ENCODE measurements around the gene PITX2.

PITX2 gene

DNA sequence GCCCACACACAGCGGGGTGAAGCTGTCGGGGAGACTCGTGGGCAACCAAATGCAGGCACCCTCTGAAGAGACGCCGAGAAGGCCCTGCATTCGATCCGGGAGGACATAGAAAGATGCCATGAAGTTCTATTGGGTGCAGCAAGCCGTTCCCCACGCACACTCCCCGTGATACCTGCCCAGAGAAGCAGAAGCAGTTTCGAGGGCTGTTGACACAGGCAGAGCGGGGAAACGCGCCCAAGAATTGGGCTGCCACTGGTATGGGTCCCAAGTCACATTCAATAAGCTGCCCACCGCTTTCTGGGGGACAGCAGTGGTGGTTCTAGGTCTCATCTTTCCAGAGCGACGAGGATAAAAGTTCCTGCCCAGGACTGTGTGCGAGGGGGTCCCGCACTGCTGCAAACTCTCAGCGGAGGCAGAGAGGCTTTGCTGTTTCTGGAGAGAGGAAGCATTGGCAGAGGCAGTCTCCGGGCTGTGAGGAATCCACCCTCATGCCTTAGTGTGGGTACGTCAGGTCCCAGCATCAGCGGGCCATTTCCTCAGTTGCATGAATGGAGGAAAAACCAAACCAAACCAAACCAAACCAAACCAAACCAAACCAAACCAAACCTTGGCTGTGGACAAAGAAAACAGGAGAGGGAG lies 10.1 kb downstream of the PITX2 start:
- peaks cover 68% of the 10 kb centered on the region for H3K27me3 Mint-ChIP-seq (ENCODE audit: low read depth)
- H3K4me1 Mint-ChIP-seq, result peaks cover 48% of the 10 kb centered on the region
- peak overlapping the region; percentile 81 to 88 (median 88) for H3K4me3 Mint-ChIP-seq
- TF ChIP-seq, protein P1, sequence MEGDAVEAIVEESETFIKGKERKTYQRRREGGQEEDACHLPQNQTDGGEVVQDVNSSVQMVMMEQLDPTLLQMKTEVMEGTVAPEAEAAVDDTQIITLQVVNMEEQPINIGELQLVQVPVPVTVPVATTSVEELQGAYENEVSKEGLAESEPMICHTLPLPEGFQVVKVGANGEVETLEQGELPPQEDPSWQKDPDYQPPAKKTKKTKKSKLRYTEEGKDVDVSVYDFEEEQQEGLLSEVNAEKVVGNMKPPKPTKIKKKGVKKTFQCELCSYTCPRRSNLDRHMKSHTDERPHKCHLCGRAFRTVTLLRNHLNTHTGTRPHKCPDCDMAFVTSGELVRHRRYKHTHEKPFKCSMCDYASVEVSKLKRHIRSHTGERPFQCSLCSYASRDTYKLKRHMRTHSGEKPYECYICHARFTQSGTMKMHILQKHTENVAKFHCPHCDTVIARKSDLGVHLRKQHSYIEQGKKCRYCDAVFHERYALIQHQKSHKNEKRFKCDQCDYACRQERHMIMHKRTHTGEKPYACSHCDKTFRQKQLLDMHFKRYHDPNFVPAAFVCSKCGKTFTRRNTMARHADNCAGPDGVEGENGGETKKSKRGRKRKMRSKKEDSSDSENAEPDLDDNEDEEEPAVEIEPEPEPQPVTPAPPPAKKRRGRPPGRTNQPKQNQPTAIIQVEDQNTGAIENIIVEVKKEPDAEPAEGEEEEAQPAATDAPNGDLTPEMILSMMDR (IDR thresholded peaks at IDR 0.05; ENCODE audit: unreplicated experiment in 3 of 3), result no peak
- peaks cover 8% of the 10 kb centered on the region for H3K36me3 Mint-ChIP-seq (ENCODE audit: low read depth)
- H3K27ac Mint-ChIP-seq, result peak overlapping the region; percentile 93 to 95 (median 94)
- H3K9me3 Mint-ChIP-seq, result no peaks in the 10 kb centered on the region

DNA sequence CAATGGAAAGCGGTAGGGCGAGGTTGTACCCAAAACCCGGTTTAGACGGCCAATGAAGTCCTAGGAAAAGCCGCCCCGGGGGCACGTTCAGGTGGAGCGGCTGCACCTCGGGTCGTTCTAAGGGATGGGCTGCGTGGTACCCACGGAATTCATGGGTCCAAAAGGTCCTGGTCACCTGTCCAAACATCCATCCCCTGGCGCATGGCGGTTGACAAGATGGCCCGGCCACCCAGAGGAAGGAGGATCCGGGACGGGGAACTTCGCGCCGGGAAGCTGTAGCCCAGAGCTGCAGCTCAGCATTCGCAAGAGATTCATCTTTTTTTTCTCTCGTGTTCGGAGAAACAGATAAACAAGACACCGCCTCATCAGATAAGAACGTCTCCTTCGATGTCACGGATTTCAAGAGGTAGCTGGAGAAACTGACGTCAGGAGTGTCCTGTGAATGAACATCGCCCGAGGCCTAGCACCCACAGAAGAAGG lies 10.9 kb downstream of the PITX2 start:
- Mint-ChIP-seq H3K4me1 (peaks cover 42% of the 10 kb centered on the region), H3K9me3 (no peaks in the 10 kb centered on the region), H3K4me3 (peak overlapping the region; percentile 29 to 88 (median 81)), H3K27ac (peak overlapping the region; percentile 33 to 95 (median 94)), H3K36me3 (ENCODE audit: low read depth) (peaks cover 4% of the 10 kb centered on the region), H3K27me3 (ENCODE audit: low read depth) (peaks cover 63% of the 10 kb centered on the region)
- TF ChIP-seq, protein P1 (IDR thresholded peaks at IDR 0.05; ENCODE audit: unreplicated experiment in 3 of 3), result no peak

DNA sequence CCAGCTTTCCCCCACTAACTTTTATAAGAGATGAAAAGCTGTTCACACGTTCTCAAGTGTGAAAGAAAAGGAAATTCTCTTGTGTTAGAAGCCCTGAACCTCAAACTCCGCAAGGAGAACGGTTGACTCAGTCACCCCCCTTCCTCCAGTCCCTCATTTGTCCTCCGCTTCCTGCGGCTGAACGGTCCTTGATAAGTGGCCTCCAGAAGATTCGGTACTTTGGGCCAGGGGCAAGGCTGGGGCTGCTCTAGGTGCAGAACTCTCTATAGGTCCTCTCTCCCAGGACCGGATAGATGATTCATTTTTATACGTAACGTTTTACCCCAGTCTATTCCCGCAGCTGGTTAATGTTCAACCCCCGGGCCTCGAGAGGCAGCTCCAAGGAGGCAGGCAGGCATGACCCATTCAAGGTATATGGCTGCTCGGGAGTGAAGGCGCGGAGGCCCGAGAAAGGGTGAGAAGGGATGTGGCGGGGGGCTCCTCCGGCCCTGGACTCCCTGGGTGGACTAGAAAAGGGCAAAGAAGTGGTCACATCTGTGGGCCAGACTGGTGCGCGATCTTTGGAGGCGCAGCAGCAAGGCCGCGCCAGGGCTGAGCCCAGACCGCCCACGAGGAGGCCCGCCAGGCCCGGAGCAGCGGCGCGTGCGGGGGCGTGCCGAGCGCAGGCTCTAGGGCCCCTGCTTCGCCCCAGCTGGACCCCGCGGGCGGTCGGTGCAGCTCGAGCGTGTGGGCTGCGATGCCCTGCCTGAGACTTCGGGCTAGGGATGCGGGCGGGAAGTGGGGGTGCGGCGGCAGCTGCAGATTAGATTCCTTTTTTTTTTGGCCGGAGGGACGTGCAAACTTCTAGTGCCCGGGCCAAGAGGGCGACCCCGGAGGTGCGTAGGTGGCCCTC lies 11.7 kb downstream of the PITX2 start:
- Mint-ChIP-seq H3K36me3 (ENCODE audit: low read depth) (peaks cover 4% of the 10 kb centered on the region), H3K9me3 (no peaks in the 10 kb centered on the region), H3K4me3 (peak overlapping the region; percentile 74 to 84 (median 78)), H3K4me1 (peaks cover 33% of the 10 kb centered on the region), H3K27ac (peak overlapping the region; percentile 83 to 97 (median 95)), H3K27me3 (ENCODE audit: low read depth) (peaks cover 55% of the 10 kb centered on the region)
- TF ChIP-seq, protein P1 (IDR thresholded peaks at IDR 0.05; ENCODE audit: unreplicated experiment in 3 of 3), result no peak

DNA sequence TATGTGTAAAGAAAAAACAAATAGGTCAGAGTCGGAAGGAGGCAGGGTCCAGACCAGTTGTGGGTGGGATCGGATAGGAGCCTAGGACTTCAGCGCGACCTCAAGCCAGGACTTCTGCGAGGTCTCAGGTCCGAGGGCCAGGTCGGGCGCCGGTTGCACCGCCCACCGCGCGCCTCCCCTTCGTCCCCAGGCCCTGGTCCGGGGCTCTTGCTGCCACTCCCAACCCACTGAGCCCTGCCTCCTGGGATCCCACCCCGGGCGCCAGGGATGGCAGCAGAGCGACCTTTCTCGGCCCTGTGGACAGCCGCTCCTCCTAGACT lies 12.3 kb downstream of the PITX2 start:
- Mint-ChIP-seq H3K4me3 (peak overlapping the region in 2 of 3 experiments; percentile 74 to 84), H3K9me3 (no peaks in the 10 kb centered on the region), H3K27me3 (ENCODE audit: low read depth) (peaks cover 49% of the 10 kb centered on the region), H3K4me1 (peaks cover 29% of the 10 kb centered on the region), H3K27ac (peak overlapping the region; percentile 83 to 97 (median 95)), H3K36me3 (ENCODE audit: low read depth) (peaks cover 4% of the 10 kb centered on the region)
- TF ChIP-seq, protein P1 (IDR thresholded peaks at IDR 0.05; ENCODE audit: unreplicated experiment in 3 of 3), result no peak

DNA sequence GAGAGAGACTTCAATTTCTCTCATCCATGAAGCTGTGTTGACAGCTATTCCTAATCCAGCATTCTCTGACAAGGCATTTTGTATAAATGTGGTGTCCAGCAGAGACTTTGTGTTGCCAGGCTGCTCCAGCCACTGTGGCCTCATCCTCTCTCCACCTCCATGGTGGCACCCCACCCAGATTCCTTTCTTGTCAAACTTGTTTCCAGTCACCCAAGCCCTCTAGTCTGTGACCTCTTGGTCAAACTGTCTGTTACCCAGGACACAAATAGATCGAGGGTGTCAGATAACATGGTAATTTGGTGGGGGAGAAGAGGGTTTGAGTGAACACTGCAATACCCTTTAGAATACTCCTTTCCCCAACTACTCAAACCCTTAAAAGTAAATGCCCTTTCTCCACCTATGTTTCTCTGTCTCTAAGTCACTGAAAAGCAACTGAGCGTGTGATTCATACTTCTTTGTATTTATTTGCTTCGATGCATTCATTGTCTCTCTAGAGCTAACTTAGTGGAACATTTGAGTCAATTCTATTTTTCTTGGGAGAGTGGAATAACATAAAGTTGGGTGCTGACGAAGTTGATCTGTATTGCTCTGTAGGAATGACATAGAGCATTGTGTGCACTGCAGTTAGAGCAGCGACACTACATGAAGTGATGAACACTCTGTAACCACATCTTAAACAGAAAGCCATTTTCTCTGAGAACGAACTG lies 13.7 kb downstream of the PITX2 start:
- H3K27ac Mint-ChIP-seq, result peak overlapping the region; percentile 16 to 95 (median 23)
- H3K4me3 Mint-ChIP-seq, result no peak overlapping the region
- H3K4me1 Mint-ChIP-seq, result peaks cover 29% of the 10 kb centered on the region
- TF ChIP-seq, protein P1 (IDR thresholded peaks at IDR 0.05; ENCODE audit: unreplicated experiment in 3 of 3), result no peak
- peaks cover 4% of the 10 kb centered on the region for H3K36me3 Mint-ChIP-seq (ENCODE audit: low read depth)
- H3K27me3 Mint-ChIP-seq (ENCODE audit: low read depth), result peaks cover 35% of the 10 kb centered on the region
- H3K9me3 Mint-ChIP-seq, result no peaks in the 10 kb centered on the region

Measured in nephron (organoid).